ENCODE data around the gene IGLL1.
"Not testable (repeated sequence)": the region's sequence is repeated elsewhere in the genome, so short reads cannot be mapped to it uniquely, and the experiment has no call there.

Gene IGLL1

GRCh38 chr22:23540837-23541236, 39.3 kb downstream of the IGLL1 start:
- DNase-seq (ENCODE audit: low read depth): not testable (repeated sequence)

- DNase-seq (ENCODE audit: low read depth): not testable (repeated sequence)
These were observed 40.3 kb downstream of the IGLL1 start for GRCh38 chr22:23539839-23540198.

- peak; percentile 68 for DNase-seq (ENCODE audit: low read depth)
These were observed 40.8 kb downstream of the IGLL1 start for GRCh38 chr22:23539135-23539838.

GRCh38 chr22:23538696-23539030, 41.4 kb downstream of the IGLL1 start:
- not testable (repeated sequence) for DNase-seq (ENCODE audit: low read depth)

GRCh38 chr22:23537830-23538695, 42.0 kb downstream of the IGLL1 start:
- DNase-seq (ENCODE audit: low read depth): not testable (repeated sequence)

GRCh38 chr22:23537416-23537815, 42.7 kb downstream of the IGLL1 start:
- DNase-seq (ENCODE audit: low read depth): no peak

- no peak for DNase-seq (ENCODE audit: low read depth)
These were observed 43.2 kb downstream of the IGLL1 start for GRCh38 chr22:23536821-23537345.

GRCh38 chr22:23535790-23536661, 44.1 kb downstream of the IGLL1 start:
- DNase-seq (ENCODE audit: low read depth): not testable (repeated sequence)

- DNase-seq (ENCODE audit: low read depth): no peak
These were observed 45.0 kb downstream of the IGLL1 start for GRCh38 chr22:23534851-23535717.

- no peak for DNase-seq (ENCODE audit: low read depth)
These were observed 45.8 kb downstream of the IGLL1 start for GRCh38 chr22:23534201-23534850.

- DNase-seq (ENCODE audit: low read depth): no peak
These were observed 46.3 kb downstream of the IGLL1 start for GRCh38 chr22:23533771-23534191.

- DNase-seq (ENCODE audit: low read depth): peak; percentile 24
These were observed 46.7 kb downstream of the IGLL1 start for GRCh38 chr22:23533328-23533762.

- no peak for DNase-seq (ENCODE audit: low read depth)
These were observed 47.4 kb downstream of the IGLL1 start for GRCh38 chr22:23532731-23533130.

GRCh38 chr22:23531966-23532705, 48.0 kb downstream of the IGLL1 start:
- DNase-seq (ENCODE audit: low read depth): no peak

- no peak for DNase-seq (ENCODE audit: low read depth)
These were observed 48.7 kb downstream of the IGLL1 start for GRCh38 chr22:23531283-23531956.

GRCh38 chr22:23530766-23531282, 49.3 kb downstream of the IGLL1 start:
- DNase-seq (ENCODE audit: low read depth): no peak

- no peak for DNase-seq (ENCODE audit: low read depth)
These were observed 50.0 kb downstream of the IGLL1 start for GRCh38 chr22:23530106-23530505.

- DNase-seq (ENCODE audit: low read depth): no peak
These were observed 50.7 kb downstream of the IGLL1 start for GRCh38 chr22:23529166-23530103.

All from activated T-cell treated with anti-CD3 and anti-CD28 coated beads for 48 hours (primary cell).